SK-N-SH treated with all-trans-retinoic acid at 6 μM for 48 hours (cell line): Measurements from ENCODE around the gene DUSP12.

Source experiments
- ATAC-seq: fragments of 200-7000 bp; cut with Tn5 transposase; 3 replicates; pipeline ENCODE4 v1.9.1; 2020; ENCODE audit warnings: mild to moderate bottlenecking, moderate library complexity
- ARNTL ChIP-seq: fragments of 450-650 bp; formaldehyde crosslinking; IDR thresholded peaks from 2 replicates; pipeline ENCODE4 v1.5.0; 2020; ENCODE audit warnings: low read depth, mild to moderate bottlenecking, moderate library complexity, borderline replicate concordance
- BACH2 ChIP-seq: fragments of 250-450 bp; sonication (Bioruptor Pico); IDR thresholded peaks from 2 replicates; pipeline ENCODE4 v1.9.0; 2021; ENCODE audit warnings: mild to moderate bottlenecking, borderline replicate concordance
- CREB5 ChIP-seq: fragments of 250-450 bp; sonication (Bioruptor Pico); IDR thresholded peaks from 2 replicates; pipeline ENCODE4 v1.5.1; 2020; ENCODE audit warnings: low read depth, mild to moderate bottlenecking, moderate library complexity
- CSDC2 ChIP-seq: fragments of 250-450 bp; sonication (Bioruptor Pico); IDR thresholded peaks from 2 replicates; pipeline ENCODE4 v1.5.0; 2020; ENCODE audit warnings: mild to moderate bottlenecking, moderate library complexity
- CSRNP3 ChIP-seq: fragments of 250-450 bp; sonication (Bioruptor Pico); IDR thresholded peaks from 2 replicates; pipeline ENCODE4 v1.5.1; 2021; ENCODE audit warnings: mild to moderate bottlenecking, moderate library complexity
- ISL1 ChIP-seq: fragments of 250-450 bp; sonication (Bioruptor Pico); IDR thresholded peaks from 2 replicates; pipeline ENCODE4 v2.1.2; 2022; ENCODE audit warnings: mild to moderate bottlenecking, moderate library complexity
- OSR1 ChIP-seq: fragments of 250-450 bp; sonication (Bioruptor Pico); IDR thresholded peaks from 2 replicates; pipeline ENCODE4 v1.8.0; 2022; ENCODE audit warnings: moderate library complexity, mild to moderate bottlenecking, inconsistent platforms
- PATZ1 ChIP-seq: fragments of 250-450 bp; sonication (Bioruptor Pico); IDR thresholded peaks from 2 replicates; pipeline ENCODE4 v1.8.0; 2020; ENCODE audit warnings: mild to moderate bottlenecking, moderate library complexity, borderline replicate concordance
- POU6F1 ChIP-seq: fragments of 250-450 bp; sonication (Bioruptor Pico); IDR thresholded peaks from 2 replicates; pipeline ENCODE4 v1.8.0; 2021; ENCODE audit warnings: low read depth, mild to moderate bottlenecking, moderate library complexity, borderline replicate concordance
- PPARA ChIP-seq: fragments of 250-450 bp; sonication (Bioruptor Pico); IDR thresholded peaks from 2 replicates; pipeline ENCODE4 v1.5.0; 2020; ENCODE audit warnings: mild to moderate bottlenecking, borderline replicate concordance
- RARB ChIP-seq: fragments of 250-450 bp; sonication (Bioruptor Pico); IDR thresholded peaks from 2 replicates; pipeline ENCODE4 v1.8.0; 2021; ENCODE audit warnings: mild to moderate bottlenecking, moderate library complexity
- SNAI2 ChIP-seq: fragments of 250-450 bp; sonication (Bioruptor Pico); IDR thresholded peaks from 2 replicates; pipeline ENCODE4 v1.5.0; 2020; ENCODE audit warnings: mild to moderate bottlenecking, moderate library complexity
- TCF4 ChIP-seq: fragments of 250-450 bp; sonication (Bioruptor Pico); IDR thresholded peaks from 2 replicates; pipeline ENCODE4 v1.8.0; 2021; ENCODE audit warnings: mild to moderate bottlenecking, moderate library complexity, borderline replicate concordance
- TOX ChIP-seq: fragments of 250-450 bp; sonication (Bioruptor Pico); IDR thresholded peaks from 2 replicates; pipeline ENCODE4 v1.8.0; 2021; ENCODE audit warnings: mild to moderate bottlenecking, moderate library complexity, borderline replicate concordance
- TSHZ2 ChIP-seq: fragments of 250-450 bp; sonication (Bioruptor Pico); IDR thresholded peaks from 2 replicates; pipeline ENCODE4 v1.5.0; 2020; ENCODE audit warnings: mild to moderate bottlenecking, moderate library complexity
- ZC3H10 ChIP-seq: fragments of 250-450 bp; sonication (Bioruptor Pico); IDR thresholded peaks from 2 replicates; pipeline ENCODE4 v1.5.1; 2021; ENCODE audit warnings: mild to moderate bottlenecking, moderate library complexity
- ZFP3 ChIP-seq: fragments of 250-450 bp; sonication (Bioruptor Pico); IDR thresholded peaks from 2 replicates; pipeline ENCODE4 v1.5.0; 2020; ENCODE audit warnings: mild to moderate bottlenecking, moderate library complexity
- ZFP30 ChIP-seq: fragments of 450-650 bp; formaldehyde crosslinking; IDR thresholded peaks from 2 replicates; pipeline ENCODE4 v1.5.0; 2022; ENCODE audit warnings: mild to moderate bottlenecking, moderate library complexity
- ZNF565 ChIP-seq: fragments of 450-650 bp; formaldehyde crosslinking; conservative IDR thresholded peaks from 2 replicates; pipeline ENCODE4 v1.5.0; 2020; ENCODE audit warnings: low read depth, mild to moderate bottlenecking, moderate library complexity
- ZNF70 ChIP-seq: fragments of 450-650 bp; formaldehyde crosslinking; IDR thresholded peaks from 2 replicates; pipeline ENCODE4 v1.5.0; 2020; ENCODE audit warnings: mild to moderate bottlenecking, moderate library complexity

Gene DUSP12

GRCh38 chr1:161773791-161774190, 24.2 kb downstream of the DUSP12 start (continued):
- TF ChIP-seq TSHZ2 (CRISPR knock-in tag) (no peak), BACH2 (no peak), ZC3H10 (CRISPR knock-in tag) (no peak), OSR1 (CRISPR knock-in tag) (no peak)

- TF ChIP-seq TCF4 (no peak), ZFP3 (CRISPR knock-in tag) (no peak), TSHZ2 (CRISPR knock-in tag) (no peak), POU6F1 (CRISPR knock-in tag) (no peak), PATZ1 (no peak), ZC3H10 (CRISPR knock-in tag) (no peak), ZFP30 (CRISPR knock-in tag) (no peak), ZNF565 (CRISPR knock-in tag) (no peak), OSR1 (CRISPR knock-in tag) (no peak), CSRNP3 (CRISPR knock-in tag) (no peak), ARNTL (CRISPR knock-in tag) (no peak), CREB5 (CRISPR knock-in tag) (no peak), ZNF70 (CRISPR knock-in tag) (no peak), ISL1 (CRISPR knock-in tag) (no peak)
- no peak for ATAC-seq
These were observed 27.7 kb downstream of the DUSP12 start for GRCh38 chr1:161777261-161777660.

- no peak for TF ChIP-seq RARB
- TF ChIP-seq ZNF70 (CRISPR knock-in tag), result no peak
- TF ChIP-seq, all 23 proteins: peak for 0
- ATAC-seq, result no peak
These were observed 28.9 kb downstream of the DUSP12 start for GRCh38 chr1:161778522-161778921.

- ATAC-seq, result peak; percentile 48; the same call in 2 of the 3 replicates
- TF ChIP-seq TCF4 (no peak), PPARA (no peak), BACH2 (no peak), ZC3H10 (CRISPR knock-in tag) (no peak), SNAI2 (no peak), ZNF565 (CRISPR knock-in tag) (no peak), ZFP30 (CRISPR knock-in tag) (no peak), ZNF70 (CRISPR knock-in tag) (no peak), TOX (CRISPR knock-in tag) (no peak), CREB5 (CRISPR knock-in tag) (no peak), CSDC2 (CRISPR knock-in tag) (no peak), POU6F1 (CRISPR knock-in tag) (no peak)
These were observed 29.8 kb downstream of the DUSP12 start for GRCh38 chr1:161779393-161779792.
